Vagina (tissue), 2 donors: ENCODE data around the gene RINL.

ENCODE experiments used
- CTCF ChIP-seq, 3 experiments: fragments of 450-650 bp in 2 of 3; fragments of 200-600 bp in 1 of 3; sonication (generic) in 1 of 3; IDR thresholded peaks; one replicate each; pipeline ENCODE4 v1.5.1; 2017 to 2019; ENCODE audit warnings: antibody characterized with exemption in 3 of 3, mild to moderate bottlenecking in 2 of 3, moderate library complexity in 2 of 3
- POLR2A ChIP-seq, 2 donors: fragments of 450-650 bp; IDR thresholded peaks; one replicate each; pipeline ENCODE4 v1.6.1; 2017; ENCODE audit warnings: antibody characterized with exemption in 2 of 2, mild to moderate bottlenecking in 2 of 2, moderate library complexity in 2 of 2
- POLR2AphosphoS5 ChIP-seq, 2 donors: sonication (generic); formaldehyde crosslinking; IDR thresholded peaks; one replicate each; pipeline ENCODE4 v1.9.0; 2017; ENCODE audit warnings: antibody characterized with exemption in 2 of 2, mild to moderate bottlenecking in 2 of 2, low read depth in 1 of 2; ENCODE audit not compliant: insufficient read depth in 1 of 2

DNA sequence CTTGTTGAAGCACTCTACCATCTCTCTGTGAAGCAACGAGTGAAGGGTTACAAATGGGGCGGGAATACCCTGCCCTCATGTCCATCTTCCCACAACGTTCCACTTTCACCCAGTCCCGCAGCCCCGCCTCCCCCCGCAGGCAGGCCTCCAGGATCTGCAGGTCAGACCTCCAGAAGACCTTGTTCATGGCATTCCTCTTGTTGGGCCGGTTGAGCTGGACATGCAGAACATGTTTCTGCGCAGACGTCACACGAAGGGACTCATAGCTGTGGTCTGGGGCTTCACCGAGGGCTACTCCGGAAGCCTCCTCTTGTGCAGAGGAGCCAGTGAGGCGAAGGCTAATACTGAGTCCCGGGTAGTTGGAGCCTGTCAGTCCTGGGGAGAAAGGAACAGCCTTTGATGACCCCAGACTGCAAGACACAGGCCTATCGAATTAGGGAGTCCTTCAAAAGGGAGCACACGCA lies 46.9 kb downstream of the RINL start:
- TF ChIP-seq CTCF (IDR thresholded peaks at IDR 0.05) (no peak), POLR2A (IDR thresholded peaks at IDR 0.05) (no peak), POLR2AphosphoS5 (IDR thresholded peaks at IDR 0.05; ENCODE audit: insufficient read depth in 1 of 2, low read depth in 1 of 2) (no peak)
